GOT3 (cell line): ENCODE results near the gene CD244.
"Not testable (repeated sequence)": the region's sequence is repeated elsewhere in the genome, so short reads cannot be mapped to it uniquely, and the experiment has no call there.

Source experiments
- DNase-seq: peaks from one replicate; lab custom pipeline; 2025; ENCODE audit warnings: mixed read lengths; lab: John Stamatoyannopoulos, UW

Gene CD244

DNA sequence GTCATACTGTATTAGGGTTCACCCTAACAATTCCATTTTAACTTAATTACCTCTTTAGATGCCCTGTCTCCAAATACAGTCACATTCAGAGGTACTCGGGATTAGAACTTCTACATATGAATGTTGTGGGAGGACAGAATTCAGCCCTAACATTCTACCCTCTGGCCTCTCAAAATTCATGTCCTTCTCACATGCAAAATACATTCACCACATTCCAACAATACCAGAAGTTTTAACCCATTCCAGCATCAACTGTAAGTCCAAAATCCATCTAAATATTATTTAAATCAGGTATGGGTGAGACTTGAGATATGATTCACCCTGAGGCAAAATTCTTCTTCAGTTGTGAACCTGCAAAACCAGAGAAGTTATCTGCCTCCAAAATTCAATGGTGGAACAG, 52.2 kb downstream of the CD244 start:
- DNase-seq = no peak

DNA sequence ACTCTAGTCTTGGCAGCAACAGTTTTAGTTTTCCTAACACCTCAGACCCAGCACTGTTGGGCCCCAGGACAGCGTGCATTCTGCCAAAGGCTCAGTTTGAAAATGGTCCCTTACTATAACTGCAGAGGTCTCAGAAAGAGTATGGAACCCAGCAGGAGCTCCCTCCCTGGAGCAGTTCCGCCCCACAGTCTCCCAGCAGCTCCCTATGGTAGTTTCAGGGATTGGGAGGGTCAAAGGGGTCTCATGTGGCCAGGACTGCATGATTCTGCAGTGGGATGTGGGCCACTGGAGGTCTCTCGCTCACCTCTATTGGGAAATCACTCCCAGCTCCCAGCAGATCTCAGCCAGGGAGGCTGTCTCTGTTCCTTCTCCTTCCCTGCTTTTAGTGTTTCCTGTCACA, 54.4 kb downstream of the CD244 start:
- DNase-seq = no peak

DNA sequence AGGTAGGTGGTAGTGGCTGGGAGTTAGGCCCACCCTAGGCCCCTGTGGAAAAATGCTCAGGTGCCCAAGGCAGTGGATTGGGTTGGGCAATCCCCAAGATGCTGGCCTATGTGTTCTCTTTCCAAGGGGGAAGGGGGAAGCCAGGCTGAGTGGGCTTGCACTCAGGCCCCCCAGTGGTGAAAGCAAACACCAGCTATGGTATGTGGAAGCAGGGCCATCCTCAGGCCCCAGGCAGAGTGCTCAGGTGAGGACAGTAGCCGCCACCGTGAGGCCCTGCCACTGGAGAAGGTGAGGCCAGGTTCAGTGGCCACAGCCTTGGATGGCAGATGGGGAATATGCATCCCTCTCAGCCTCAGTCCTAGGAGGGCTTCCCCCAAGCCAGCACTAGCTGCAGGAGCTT, 54.9 kb downstream of the CD244 start:
- DNase-seq = no peak

DNA sequence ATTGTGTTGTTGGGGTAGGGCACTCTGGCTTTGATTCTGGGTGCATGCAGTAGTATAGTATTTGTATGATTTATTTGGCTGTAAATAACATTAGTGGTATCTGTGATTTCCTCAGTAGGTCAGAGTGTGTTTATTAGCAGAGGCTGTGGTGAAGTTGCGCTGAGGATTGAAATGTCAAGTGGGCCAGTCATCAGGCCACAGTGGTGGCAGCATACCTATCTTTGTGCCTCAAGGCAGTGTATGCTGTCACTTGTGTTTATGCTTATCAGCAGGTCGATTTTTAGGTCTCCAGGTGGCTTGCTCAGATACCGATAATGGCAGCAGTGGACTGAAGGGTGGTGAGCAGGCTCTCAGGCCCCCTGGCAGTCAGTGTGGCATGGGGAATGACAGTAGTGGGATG, 55.4 kb downstream of the CD244 start:
- DNase-seq = no peak

DNA sequence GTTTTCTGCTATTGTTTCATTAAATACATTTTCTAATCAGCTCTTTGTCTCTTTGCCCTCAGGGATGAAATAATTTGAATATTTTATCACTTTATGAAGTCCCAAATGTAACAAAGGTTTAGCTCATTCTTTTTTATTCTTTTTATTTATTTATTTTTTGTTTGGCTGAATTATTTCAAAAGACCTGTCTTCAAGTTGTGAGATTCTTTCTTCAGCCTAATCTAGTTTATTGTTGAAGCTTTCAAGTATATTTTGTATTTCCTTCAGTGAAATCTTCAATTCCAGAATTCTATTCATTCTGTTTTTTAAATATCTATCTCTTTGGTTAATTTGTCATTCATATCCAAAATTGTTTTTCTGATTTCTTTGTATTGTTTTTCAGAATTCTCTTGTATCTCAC, 55.9 kb downstream of the CD244 start:
- DNase-seq = no peak

DNA sequence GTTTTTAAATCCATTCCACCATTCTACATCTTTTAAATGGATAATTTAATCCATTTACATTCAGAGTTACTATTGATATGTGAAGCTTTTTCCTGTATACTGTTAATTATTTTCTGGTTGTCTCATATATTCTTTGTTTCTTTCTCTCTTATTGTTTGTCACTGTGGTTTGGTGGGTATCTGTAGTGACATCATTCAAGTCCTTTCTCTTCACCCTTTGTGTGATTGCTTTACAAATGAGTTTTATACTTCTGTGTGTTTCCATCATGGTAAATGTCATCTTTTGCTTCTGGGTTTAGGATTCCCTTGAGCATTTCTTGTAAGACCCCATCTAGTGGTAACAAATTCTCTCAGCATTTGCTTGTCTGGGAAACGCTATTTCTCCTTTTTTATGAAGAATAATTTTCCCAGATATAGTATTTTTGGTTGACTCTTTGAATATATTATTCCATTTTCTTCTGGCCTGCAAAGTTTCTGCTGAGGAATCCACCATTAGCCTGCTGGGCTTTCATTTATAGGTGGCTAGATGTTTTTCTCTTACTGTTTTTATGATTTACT, 56.5 kb downstream of the CD244 start:
- DNase-seq = no peak

DNA sequence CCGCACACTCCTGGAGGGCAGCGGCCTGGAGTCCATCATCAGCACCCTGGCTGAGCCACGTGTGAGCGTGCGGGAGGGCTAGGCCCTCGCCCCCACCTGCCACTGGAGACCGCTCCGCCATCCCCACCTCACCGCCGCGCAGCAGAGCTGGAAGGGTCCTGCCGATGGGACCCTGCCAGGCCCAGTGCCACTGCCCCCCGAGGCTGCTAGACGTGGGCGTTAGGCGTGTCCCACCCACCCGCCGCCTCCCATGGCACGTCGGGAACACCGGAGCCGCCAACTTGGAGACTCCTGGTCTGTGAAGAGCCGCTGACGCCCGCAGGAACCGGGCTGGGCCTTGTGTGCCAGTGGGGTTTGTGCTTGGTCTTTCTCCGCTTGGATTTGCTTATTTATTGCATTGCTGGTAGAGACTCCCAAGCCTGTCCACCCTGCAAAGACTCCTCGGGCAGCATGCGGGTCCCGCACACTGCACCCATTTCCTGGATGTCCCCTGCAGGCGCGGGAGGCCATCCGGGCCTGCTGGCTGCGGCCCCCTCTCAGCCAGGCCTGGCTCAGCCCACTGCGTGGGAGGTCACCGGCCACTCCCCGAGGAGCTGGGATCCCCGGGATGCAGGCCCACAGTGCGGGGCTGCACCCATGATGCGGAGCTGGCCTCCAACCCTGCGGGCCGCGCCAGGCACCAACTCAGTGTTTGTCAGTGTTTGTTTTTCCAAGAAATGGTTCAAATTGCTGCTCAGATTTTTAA, 60.7 kb downstream of the CD244 start:
- no peak for DNase-seq

DNA sequence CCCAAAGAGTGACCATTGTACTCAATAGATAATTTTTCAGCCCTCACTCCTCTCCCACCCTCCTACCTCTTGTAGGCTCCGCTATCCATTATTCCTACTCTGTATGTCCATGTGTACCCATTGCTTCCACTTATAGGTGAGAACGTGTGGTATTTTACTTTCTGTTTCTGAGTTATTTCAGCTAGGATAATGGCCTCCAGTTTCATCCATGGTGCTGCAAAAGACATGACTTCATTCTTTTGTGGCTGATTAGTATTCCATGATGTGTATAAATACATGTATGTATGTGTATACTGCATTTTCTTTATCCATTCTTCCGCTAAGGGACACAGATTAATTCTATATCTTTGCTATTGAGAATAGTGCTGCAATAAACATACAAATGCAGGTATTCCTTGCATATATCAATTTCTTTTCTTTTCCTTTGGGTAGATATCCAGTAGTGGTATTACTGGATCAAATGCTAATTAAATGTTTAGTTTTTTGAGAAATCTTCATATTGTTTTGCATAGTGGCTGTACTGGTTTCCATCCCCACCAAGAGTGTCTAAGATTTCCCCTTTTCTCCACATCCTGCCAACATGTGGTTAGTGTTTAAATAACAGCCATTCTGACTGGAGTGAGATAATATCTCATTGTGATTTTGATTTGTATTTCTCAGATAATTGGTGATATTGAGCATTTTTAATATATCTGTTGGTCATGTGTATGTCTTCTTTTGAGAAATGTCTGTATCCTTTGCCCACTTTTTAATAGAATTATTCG, 61.9 kb downstream of the CD244 start:
- no peak for DNase-seq

DNA sequence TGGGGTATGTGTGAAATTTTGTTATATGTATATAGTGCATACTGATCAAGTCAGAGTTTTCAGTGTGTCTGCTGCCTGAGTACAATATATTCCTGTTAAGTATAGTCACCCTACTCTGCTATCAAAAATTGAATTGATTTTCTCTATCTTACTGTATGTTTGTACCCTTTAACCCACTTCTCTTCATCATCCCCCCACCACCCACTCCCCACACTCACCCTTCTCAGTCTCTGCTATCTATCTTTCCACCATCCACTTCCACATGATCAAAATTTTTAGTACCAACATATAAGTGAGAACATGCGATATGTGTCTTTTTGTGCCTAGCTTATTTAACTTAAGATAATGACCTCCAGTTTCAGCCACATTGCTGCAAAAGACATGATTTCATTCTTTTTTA, 62.5 kb downstream of the CD244 start:
- DNase-seq = no peak

DNA sequence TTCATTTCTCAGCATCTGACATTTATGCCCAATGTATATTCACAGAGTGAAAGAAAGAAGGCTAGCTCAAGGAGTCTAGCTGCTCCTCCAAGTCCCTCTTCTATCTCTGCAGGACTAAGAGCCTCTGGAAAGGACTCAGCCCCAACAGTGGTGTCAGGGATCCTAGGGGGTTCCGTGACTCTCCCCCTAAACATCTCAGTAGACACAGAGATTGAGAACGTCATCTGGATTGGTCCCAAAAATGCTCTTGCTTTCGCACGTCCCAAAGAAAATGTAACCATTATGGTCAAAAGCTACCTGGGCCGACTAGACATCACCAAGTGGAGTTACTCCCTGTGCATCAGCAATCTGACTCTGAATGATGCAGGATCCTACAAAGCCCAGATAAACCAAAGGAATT, 63.0 kb downstream of the CD244 start:
- no peak for DNase-seq

DNA sequence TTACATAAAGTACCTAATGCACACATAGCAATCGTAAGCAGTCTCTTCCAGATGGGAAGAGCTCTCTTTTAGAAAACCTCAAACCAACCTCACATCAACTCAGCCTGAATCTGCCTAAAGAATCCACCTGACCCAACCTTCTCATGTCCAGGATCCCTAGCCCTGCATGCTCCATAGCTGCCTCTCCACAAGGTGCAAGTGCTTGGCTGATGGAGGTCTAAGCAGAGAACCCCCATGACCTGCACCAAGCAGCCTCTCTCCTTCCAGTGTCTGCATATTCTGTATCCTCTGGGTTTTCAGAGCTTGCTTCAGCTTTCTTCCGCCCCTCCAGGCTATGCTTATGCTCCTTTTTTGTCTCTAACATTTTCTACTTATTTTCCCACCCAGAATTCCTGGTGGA, 64.2 kb downstream of the CD244 start:
- no peak for DNase-seq

DNA sequence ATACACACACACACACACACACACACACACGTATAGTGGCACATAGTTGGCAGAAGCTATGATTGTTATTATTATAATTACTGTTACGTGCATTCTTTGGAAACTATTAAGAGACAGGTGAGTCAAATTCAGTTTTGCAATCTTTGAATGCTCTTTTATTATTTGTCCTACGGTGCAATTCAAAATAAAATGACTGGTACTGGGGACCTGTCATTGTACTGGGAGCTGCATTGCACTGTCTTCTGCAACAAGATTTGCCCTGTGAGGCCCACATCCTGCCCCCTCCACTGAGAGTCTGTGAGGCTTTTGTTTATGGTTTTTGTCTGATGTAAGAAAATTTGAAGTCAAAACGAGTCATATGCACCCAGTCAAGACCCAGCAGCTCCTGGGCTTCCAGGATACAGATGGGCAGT, 64.8 kb downstream of the CD244 start:
- no peak for DNase-seq

DNA sequence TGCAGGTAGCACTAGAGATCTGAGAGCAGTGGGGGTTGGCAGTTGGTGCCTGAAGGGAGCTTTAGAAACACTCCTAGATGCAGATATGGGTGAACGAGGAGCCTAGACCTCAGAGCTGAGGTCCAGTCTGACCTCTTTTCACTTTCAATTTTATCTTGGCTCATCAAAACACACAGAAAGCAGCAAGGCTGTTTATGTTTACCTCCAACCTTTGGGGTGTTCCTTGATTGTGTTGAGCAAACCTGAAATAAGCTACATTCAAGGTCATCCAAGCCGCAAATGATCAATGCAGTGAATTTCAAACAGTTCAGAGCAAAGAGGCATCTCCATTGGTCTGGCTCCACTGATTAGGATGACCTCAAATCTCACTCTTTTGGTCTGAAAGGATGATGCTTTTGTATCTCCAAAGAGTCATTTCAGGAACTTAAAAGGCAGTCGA, 65.4 kb downstream of the CD244 start:
- DNase-seq = no peak

DNA sequence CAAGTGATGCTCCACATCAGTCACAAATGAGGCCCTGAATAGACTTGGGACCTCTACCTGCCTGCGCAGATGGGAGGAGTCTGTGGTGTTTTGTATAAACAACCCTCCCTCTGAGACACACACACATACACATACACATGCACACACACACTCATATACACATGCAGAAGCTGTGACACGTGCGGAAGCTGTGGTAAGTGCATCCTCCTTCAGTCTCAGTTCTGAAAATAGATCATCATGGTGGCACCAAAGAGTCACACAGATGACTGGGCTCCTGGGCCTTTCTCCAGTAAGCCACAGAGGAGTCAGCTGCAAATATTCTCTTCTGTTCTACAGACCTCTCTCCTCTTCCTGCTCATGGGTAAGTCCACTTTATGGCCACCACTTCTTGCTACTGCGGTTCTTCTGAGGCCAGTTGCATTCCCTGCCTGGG, 66.7 kb downstream of the CD244 start, which contains the start of gene LY9:
Gene LY9, plus strand, starts transcription at position 224 of the 433 bp plus-strand sequence. Its CDS starts 14 bp downstream, at position 238.
- no peak for DNase-seq

DNA sequence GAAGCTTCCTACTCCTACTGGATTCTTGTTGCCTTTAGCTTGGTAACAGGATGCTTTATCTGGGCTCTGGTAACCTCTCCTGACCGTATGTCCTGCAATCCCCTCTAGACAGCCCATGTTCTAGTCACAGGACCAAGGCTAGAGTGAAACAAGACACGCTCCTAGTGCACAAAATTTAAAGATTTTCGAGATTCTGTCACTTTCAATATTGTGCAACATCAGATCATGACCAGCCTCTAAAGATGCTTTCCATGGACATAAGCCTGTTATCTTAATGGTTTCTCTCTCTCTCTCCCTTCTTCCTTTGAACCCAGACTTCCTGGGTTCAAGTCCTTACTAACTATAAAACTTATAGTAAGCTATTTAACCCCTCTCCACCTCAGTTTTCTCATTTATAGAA, 68.3 kb downstream of the CD244 start:
- DNase-seq = no peak

DNA sequence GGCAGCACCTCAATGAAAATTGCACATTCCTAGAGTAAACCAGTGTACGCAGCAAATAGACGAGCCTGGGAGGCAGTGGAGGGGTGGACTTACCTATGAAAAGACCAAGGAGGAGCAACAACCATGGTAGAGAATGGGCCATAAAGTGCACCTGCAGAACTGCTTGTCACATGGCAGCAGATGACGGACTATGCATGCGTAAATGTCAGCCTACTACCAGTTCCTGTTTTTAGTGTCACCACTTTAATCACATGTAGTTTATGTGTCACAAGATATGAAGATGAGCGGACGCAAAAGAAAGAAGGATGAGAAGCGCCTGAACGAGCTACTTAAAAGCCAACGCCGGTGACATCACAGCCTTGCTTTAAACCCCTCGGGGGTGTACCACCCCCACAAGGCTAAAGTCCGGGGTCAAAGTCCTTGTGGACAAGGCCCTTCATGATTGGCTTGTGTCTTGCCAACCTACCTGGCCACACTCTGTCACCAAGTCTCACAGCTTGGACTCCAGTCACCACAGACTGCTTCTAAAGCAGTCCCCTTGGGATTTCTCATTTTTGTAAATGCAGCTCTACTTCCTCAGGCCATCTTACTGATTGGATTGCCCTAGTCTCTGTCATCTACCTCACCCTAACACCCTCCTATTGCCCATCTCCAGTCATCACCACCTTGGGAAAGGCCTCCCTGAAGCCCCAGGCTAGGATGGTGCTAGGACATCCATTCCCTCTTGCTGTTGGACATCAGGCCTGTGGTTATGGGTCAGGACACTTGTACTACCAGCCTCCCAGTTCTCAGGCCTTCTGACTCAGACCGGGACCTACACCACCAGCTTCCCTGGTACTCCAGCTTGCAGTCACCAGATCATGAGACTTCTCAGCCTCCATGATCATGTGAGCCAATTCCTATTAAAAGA, 72.7 kb downstream of the CD244 start:
- DNase-seq = no peak

DNA sequence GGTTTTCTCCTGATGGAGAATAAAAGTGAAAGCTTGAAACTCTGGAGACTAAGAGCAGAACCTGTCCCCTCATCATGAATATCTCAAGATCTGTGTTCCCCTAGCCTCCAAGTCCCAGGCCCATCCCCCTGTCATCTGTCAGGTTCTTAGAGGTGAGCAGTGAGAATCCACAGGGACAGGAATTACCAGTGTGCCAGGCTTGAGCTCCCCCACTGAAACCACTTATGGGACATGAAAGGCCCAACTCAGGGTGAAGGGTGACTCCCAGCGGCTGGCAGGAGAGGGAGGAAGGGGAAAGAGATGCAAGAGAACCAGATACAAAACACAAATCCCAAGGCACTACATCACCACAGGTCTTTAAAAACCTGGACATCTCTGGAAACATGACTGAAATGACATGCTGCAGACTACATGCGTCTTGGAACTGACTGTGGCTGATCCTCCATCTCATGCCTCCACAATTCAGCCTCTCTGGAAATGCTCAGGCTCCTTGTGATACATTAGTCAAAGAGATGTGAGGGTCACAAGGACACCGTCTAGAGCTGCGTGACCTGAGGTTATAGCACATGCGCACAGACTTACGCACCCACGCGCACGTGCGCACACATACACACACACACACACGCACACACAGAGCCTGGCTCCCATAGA, 73.5 kb downstream of the CD244 start:
- DNase-seq = no peak

DNA sequence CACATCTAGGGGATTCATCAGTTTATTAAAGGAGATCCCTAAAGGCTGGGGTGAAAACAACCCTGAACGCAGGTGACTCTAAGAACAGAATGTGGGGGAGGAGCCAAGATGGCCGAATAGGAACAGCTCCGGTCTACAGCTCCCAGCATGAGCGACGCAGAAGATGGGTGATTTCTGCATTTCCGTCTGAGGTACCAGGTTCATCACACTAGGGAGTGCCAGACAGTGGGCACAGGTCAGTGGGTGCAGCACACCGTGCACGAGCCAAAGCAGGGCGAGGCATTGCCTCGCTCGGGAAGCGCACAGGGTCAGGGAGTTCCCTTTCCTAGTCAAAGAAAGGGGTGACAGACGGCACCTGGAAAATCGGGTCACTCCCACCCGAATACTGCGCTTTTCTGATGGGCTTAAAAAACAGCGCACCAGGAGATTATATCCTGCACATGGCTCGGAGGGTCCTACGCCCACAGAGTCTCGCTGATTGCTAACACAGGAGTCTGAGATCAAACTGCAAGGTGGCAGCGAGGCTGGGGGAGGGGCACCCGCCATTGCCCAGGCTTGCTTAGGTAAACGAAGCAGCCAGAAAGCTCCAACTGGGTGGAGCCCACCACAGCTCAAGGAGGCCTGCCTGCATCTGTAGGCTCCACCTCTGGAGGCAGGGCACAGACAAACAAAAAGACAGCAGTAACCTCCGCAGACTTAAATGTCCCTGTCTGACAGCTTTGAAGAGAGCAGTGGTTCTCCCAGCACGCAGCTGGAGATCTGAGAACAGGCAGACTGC, 79.5 kb downstream of the CD244 start:
- not testable (repeated sequence) for DNase-seq

DNA sequence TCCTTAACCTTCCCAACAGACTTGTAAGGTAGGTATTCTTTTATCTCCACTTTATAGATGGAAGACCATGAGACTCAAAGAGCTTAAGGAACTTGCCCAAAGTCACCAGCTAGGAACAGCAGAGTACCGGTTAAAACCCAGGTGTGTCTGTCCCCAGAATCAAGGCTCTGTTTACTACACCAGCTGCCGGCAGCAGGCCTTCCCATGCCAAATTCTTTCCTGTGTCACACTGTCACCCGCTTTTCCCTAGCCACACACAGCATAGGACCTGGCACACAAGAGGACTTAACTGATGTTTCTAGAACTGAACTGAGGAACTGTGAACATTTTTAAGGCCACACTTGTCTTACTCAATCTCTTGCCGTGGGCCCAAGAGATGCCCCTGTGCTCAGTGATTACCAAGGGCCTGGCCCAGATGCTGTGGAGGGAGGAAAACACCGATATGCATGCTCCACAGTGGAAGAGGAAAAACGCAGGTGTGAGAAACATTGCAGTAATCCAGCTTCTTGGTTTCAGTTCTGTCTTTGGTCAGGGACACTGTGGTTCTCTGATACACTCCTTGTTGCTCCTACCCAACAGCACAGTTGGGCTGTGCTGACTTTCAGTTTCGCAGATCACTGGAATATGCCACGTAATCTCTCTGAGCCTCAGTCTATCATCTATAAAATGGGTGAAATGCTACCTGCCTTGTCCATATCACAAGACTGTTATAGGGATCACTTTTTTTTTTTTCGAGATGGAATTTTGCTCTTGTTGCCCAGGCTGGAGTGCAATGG, 80.6 kb downstream of the CD244 start:
- DNase-seq = no peak
